ENCODE measurements around the gene NCCRP1.

Gene NCCRP1

DNA sequence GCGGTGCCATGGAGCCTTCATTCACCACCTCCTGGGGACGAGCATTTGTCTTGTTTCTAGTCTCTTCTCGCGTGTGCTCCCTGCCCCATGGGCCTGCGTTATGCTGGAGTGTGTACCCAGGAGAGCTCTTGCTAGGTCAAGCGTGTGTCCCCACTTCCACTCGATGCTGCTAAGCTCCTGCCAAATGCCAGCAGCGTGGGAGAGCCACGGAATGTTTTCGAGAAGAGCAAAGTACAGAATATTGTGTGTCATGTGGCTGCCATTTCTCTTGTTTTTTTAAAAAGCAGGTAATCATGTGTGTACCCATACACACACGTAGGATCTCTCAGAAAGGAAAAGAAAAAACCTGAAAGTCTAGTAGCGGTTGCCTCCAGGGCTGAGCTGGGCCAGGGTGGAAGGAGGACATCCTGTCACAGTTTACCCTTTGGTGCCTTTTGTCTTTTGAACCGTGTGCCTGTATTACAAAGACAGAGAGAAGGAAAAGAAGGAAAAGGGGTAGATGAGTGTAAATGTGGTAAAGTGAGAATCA lies 42.6 kb upstream of the NCCRP1 start:
- DNase-seq (ENCODE audit: low read depth) = no peak
- no peak for TF ChIP-seq CTCF (IDR thresholded peaks at IDR 0.05; ENCODE audit: control insufficient read depth, insufficient read depth, low read depth, low read length, missing control alignments)
- H3K4me3 ChIP-seq (ENCODE audit: control insufficient read depth, low read depth, low read length) = no peak overlapping the region

DNA sequence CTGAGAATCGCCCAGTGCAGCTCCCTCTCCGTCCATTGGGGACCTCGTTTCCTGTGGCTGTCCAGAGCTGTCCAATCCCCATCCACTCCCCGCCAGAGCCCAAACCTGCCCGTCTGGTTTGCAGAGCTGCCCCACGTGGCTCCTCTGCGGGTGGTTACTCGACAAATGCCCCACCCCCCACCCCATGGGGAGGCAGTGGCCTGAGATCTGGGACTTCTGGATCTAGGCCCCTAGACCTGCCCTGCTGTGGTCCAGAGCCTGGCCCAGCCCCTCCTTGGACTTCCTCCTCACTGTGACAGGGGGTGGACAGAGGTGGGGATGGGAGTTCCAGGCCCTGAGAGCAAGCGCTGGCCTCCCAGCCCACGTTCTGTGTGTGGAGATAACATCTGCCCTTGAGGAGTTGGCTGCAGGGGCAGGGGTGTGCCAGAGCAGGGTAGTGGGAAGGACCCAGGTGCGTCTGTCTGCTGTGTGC lies 42.1 kb upstream of the NCCRP1 start:
- no peak for DNase-seq (ENCODE audit: low read depth)
- no peak for TF ChIP-seq CTCF (IDR thresholded peaks at IDR 0.05; ENCODE audit: control insufficient read depth, insufficient read depth, low read depth, low read length, missing control alignments)
- no peak overlapping the region for H3K4me3 ChIP-seq (ENCODE audit: control insufficient read depth, low read depth, low read length)

DNA sequence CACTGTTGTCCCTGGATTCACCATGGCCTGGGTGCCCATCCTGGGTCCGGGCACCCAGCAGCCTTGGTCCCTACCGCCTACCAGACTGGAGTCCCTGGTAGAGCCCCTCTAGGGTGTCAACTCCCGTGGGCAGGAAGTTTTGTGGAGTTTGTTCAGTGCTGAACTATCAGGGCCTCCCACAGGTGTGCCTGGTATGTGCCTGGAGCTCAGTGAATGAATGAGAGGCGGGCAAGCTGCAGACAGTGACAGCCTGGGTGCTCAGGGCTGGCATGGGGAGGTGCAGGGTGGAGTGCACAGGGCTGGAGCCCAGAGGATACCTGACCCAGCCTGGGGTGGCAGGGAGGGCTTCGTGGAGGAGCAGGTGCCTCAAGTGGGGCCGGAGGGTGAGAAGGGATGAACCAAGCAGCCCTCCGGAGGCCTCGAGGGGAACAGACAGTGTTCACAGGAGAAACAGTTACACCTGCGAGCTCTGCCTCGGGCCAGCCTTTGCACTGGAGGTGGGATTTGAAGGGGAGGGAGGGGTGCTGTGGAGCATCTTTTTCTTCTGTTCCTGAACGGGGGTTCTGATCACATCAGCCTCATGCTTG lies 41.6 kb upstream of the NCCRP1 start:
- TF ChIP-seq CTCF (IDR thresholded peaks at IDR 0.05; ENCODE audit: control insufficient read depth, insufficient read depth, low read depth, low read length, missing control alignments) = no peak
- no peak for DNase-seq (ENCODE audit: low read depth)
- no peak overlapping the region for H3K4me3 ChIP-seq (ENCODE audit: control insufficient read depth, low read depth, low read length)

DNA sequence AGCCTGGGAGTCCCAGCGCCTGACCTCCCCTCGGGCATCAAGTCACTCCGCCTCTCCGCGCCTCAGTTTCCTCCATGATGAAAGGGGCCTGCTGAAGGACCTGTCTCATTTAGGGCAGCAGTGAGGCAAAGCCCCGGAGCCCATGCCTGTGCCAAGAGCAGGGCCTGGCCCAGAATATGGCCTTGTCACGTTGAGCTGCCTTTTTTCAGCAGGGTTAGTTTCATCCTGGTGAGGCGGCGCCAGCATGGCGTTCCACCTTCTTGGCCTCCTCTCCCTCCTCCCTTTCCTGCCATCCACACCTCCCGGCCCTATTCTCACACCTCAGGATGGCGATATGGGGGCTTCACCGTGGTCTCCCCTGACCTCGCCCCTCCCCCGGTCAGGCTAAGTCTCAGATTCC lies 41.0 kb upstream of the NCCRP1 start:
- no peak for TF ChIP-seq CTCF (IDR thresholded peaks at IDR 0.05; ENCODE audit: control insufficient read depth, insufficient read depth, low read depth, low read length, missing control alignments)
- no peak for DNase-seq (ENCODE audit: low read depth)
- no peak overlapping the region for H3K4me3 ChIP-seq (ENCODE audit: control insufficient read depth, low read depth, low read length)

DNA sequence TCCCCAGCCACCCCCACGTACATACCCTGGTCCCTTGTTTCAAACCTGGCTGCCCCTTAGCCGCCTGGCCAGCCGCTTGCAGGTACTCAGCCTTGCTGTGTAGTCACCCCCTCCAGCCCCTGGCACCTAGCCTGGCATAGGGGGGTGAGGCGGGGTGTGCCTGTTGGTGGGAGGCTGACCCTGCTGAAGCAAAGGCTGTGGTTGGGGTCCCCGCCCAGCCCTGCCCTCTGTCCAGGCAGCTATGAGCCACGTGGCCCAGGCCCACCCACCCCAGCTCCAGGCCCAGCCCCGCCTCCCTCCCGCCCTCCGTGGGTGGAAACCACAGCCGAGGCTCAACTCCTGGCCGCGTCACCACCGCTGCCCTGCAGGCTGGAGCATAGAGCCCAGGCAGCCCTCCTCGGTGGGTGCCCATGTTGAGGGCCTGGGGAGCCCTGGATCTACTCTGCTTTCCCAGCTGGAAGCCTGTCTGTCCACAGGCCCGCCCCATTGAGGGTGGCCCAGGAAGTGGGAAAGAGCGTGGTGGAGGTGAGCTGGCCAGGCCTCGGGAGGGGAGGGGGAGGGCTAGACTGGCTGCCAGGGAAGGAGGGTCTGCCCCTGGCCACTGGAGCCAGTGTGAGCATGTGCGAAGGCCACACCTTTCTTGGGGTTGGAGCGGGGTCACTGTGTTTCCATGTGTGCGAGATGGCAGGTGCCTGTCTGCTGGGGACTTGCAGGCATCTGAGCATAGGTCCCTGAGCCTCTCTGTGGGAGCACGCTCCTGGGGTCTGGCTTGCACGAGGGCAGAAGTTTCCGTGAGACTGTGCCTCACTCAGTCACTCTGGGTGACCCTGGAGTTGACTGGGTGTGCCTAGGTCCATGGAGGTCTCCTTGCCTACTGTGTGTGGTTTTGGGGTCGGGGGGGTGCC lies 40.2 kb upstream of the NCCRP1 start:
- no peak for TF ChIP-seq CTCF (IDR thresholded peaks at IDR 0.05; ENCODE audit: control insufficient read depth, insufficient read depth, low read depth, low read length, missing control alignments)
- peak overlapping the region; percentile 29 for H3K4me3 ChIP-seq (ENCODE audit: control insufficient read depth, low read depth, low read length)
- DNase-seq (ENCODE audit: low read depth) = no peak

GRCh38 chr19:39157275-39157996 lies 39.3 kb upstream of the NCCRP1 start:
- DNase-seq (ENCODE audit: low read depth) = no peak

More at GRCh38 chr19:39157275-39157996, 39.3 kb upstream of the NCCRP1 start:
- no peak for TF ChIP-seq CTCF (IDR thresholded peaks at IDR 0.05; ENCODE audit: control insufficient read depth, insufficient read depth, low read depth, low read length, missing control alignments)
- H3K4me3 ChIP-seq (ENCODE audit: control insufficient read depth, low read depth, low read length) = no peak overlapping the region; the same call in 1 of the 2 replicates

All from AG09309 (cell line).